Keratinocyte (primary cell): Measurements from ENCODE around the gene CKLF. TPM values are rescaled to one million over a fixed set of nuclear protein-coding genes. Genes with fewer than 3 reads are reported as not detected.

Source experiments
- DNase-seq: peaks from one replicate; pipeline ENCODE4 v3.0.0-alpha.2; 2011; ENCODE audit warnings: low read depth, missing footprints, low spot score
- FAIRE-seq: peaks from 2 replicates; lab custom pipeline; 2011; peaks lifted over from hg19 to GRCh38; lab: Jason Lieb, UNC
- H2AFZ ChIP-seq: 2 replicates; pipeline ENCODE4 v1.6.0; 2012; ENCODE audit warnings: low read length, control low read depth, inconsistent platforms; ENCODE audit not compliant: control insufficient read depth
- H3K27ac ChIP-seq: 2 replicates; pipeline ENCODE4 v1.5.1; 2011; ENCODE audit warnings: low read length; ENCODE audit not compliant: control insufficient read depth, insufficient read depth
- H3K27me3 ChIP-seq: 3 replicates; pipeline ENCODE4 v1.6.0; 2011; ENCODE audit warnings: low read length; ENCODE audit not compliant: control insufficient read depth, insufficient read depth; ENCODE audit errors: extremely low read depth
- H3K36me3 ChIP-seq, 2 experiments: 2 replicates in 1 of 2; 3 replicates in 1 of 2; pipeline ENCODE4 v1.5.1; 2011; ENCODE audit warnings: low read length in 2 of 2, mild to moderate bottlenecking in 1 of 2; ENCODE audit not compliant: control insufficient read depth in 2 of 2, insufficient read depth in 2 of 2; ENCODE audit errors: extremely low read depth in 1 of 2
- H3K4me1 ChIP-seq: 3 replicates; pipeline ENCODE4 v1.5.1; 2011; ENCODE audit warnings: low read length; ENCODE audit not compliant: control insufficient read depth, insufficient read depth; ENCODE audit errors: extremely low read depth
- H3K4me2 ChIP-seq: 3 replicates; pipeline ENCODE4 v1.6.0; 2011; ENCODE audit warnings: low read depth, low read length; ENCODE audit not compliant: control insufficient read depth, insufficient read depth; ENCODE audit errors: extremely low read depth
- H3K4me3 ChIP-seq, 3 experiments: fragments of 200-600 bp in 1 of 3; sonication (generic) in 1 of 3; 2 replicates in 2 of 3; 3 replicates in 1 of 3; pipeline ENCODE4 v1.5.1; 2011 to 2016; ENCODE audit warnings: low read length in 3 of 3, mild to moderate bottlenecking in 3 of 3, control low read depth in 2 of 3, inconsistent platforms in 1 of 3, low read depth in 1 of 3, mixed read lengths in 1 of 3, mixed run types in 1 of 3, moderate library complexity in 1 of 3; ENCODE audit not compliant: control insufficient read depth in 2 of 3, insufficient read depth in 2 of 3; ENCODE audit errors: extremely low read depth in 1 of 3
- H3K79me2 ChIP-seq: 2 replicates; pipeline ENCODE4 v1.6.0; 2012; ENCODE audit warnings: low read length; ENCODE audit not compliant: control insufficient read depth, insufficient read depth
- H3K9ac ChIP-seq: 3 replicates; pipeline ENCODE4 v1.6.0; 2011; ENCODE audit warnings: low read length; ENCODE audit not compliant: control insufficient read depth, insufficient read depth; ENCODE audit errors: extremely low read depth
- H3K9me1 ChIP-seq: 3 replicates; pipeline ENCODE4 v1.6.0; 2011; ENCODE audit warnings: low read length; ENCODE audit not compliant: control insufficient read depth, insufficient read depth; ENCODE audit errors: extremely low read depth
- H3K9me3 ChIP-seq: 2 replicates; pipeline ENCODE4 v1.5.1; 2012; ENCODE audit warnings: low read depth, low read length; ENCODE audit not compliant: control insufficient read depth
- H4K20me1 ChIP-seq: 3 replicates; pipeline ENCODE4 v1.6.0; 2011; ENCODE audit warnings: low read length; ENCODE audit not compliant: control insufficient read depth, insufficient read depth; ENCODE audit errors: extremely low read depth
- CTCF ChIP-seq, 3 experiments: IDR thresholded peaks in 1 of 3; conservative IDR thresholded peaks in 1 of 3; optimal IDR thresholded peaks in 1 of 3; 2 replicates in 2 of 3; 3 replicates in 1 of 3; pipeline versions ENCODE3 to v1.5.1; 2011; ENCODE audit warnings: low read length in 3 of 3, mild to moderate bottlenecking in 3 of 3, moderate library complexity in 2 of 3, control low read depth in 1 of 3, inconsistent platforms in 1 of 3; ENCODE audit not compliant: insufficient read depth in 2 of 3; ENCODE audit errors: extremely low read depth in 1 of 3
- EZH2 ChIP-seq: IDR thresholded peaks from one replicate; pipeline ENCODE4 v1.6.1; 2012; ENCODE audit warnings: inconsistent platforms, mild to moderate bottlenecking, low read length, moderate library complexity
- dilution Hi-C: fragments of 300-500 bp; cut with MboI; formaldehyde crosslinking; loops from one replicate; pipeline ENCODE4 v1.7.0; 2020; ENCODE audit warnings: low sequenced_read_pairs; ENCODE audit not compliant: extremely low pct_ligation_motif_present
- polyA plus RNA-seq, 5 experiments: library from polyadenylated mRNA; depleted of rRNA in 3 of 5; stranded (reverse) in 3 of 5; stranded (forward) in 1 of 5; unstranded in 1 of 5; fragments of >200 nt; gene quantifications; 1 replicate in 1 of 5; 2 replicates in 3 of 5; 3 replicates in 1 of 5; pipeline versions ENCODE4 v1.2.1 to v1.2.3, GENCODE V29; 2011 to 2012; ENCODE audit warnings: missing spikeins in 2 of 5, low read depth in 1 of 5, low replicate concordance in 1 of 5

The CKLF gene
- polyA plus RNA-seq, 1 donor (not counting 4 experiments of a cell fraction or from before 2014, with no cell fraction given), result 38.0 TPM

- Histone ChIP-seq H3K4me2 (no peak overlapping the region), H3K9me3 (no peaks in the 10 kb centered on the region), H4K20me1 (no peaks in the 10 kb centered on the region), H3K36me3 (peaks cover 6 to 18% of the 10 kb centered on the region in 2 experiments), H2AFZ (no peak overlapping the region), H3K9ac (no peak overlapping the region), H3K27me3 (no peaks in the 10 kb centered on the region), H3K27ac (no peak overlapping the region), H3K79me2 (no peaks in the 10 kb centered on the region), H3K9me1 (no peaks in the 10 kb centered on the region), H3K4me1 (no peaks in the 10 kb centered on the region), H3K4me3 (no peak overlapping the region)
- dilution Hi-C loops, result no loop called here
- no peak for TF ChIP-seq CTCF (optimal IDR thresholded peaks at IDR 0.05 in 1 of 3, IDR thresholded peaks at IDR 0.05 in 1 of 3, conservative IDR thresholded peaks at IDR 0.05 in 1 of 3; ENCODE audit: extremely low read depth in 1 of 3, insufficient read depth in 2 of 3, low read length in 3 of 3)
- no peak for TF ChIP-seq EZH2
- no peak for FAIRE-seq
- DNase-seq, result no peak
These were observed 15.9 kb upstream of the CKLF start for GRCh38 chr16:66536525-66536924.

GRCh38 chr16:66537236-66537635, 15.1 kb upstream of the CKLF start:
- Histone ChIP-seq H4K20me1 (no peaks in the 10 kb centered on the region), H2AFZ (no peak overlapping the region), H3K9ac (no peak overlapping the region), H3K79me2 (no peaks in the 10 kb centered on the region), H3K27me3 (no peaks in the 10 kb centered on the region), H3K4me3 (no peak overlapping the region), H3K27ac (no peak overlapping the region), H3K9me1 (no peaks in the 10 kb centered on the region), H3K9me3 (no peaks in the 10 kb centered on the region), H3K4me2 (no peak overlapping the region), H3K36me3 (peaks cover 5 to 17% of the 10 kb centered on the region in 2 experiments), H3K4me1 (no peaks in the 10 kb centered on the region)
- dilution Hi-C loops, result no loop called here
- DNase-seq (no peak), FAIRE-seq (no peak)
- TF ChIP-seq CTCF (optimal IDR thresholded peaks at IDR 0.05 in 1 of 3, IDR thresholded peaks at IDR 0.05 in 1 of 3, conservative IDR thresholded peaks at IDR 0.05 in 1 of 3; ENCODE audit: extremely low read depth in 1 of 3, insufficient read depth in 2 of 3, low read length in 3 of 3) (no peak), EZH2 (no peak)
